ENCODE measurements around the gene EXOSC5. TPM values are rescaled to one million over a fixed set of nuclear protein-coding genes. Genes with fewer than 3 reads are reported as not detected.

The EXOSC5 gene
- total and polyA plus RNA-seq, 2 of the 13 experiments (the other 11 are each of a cell fraction or from before 2014, with no cell fraction given) = 24.1 to 26.5 TPM

DNA sequence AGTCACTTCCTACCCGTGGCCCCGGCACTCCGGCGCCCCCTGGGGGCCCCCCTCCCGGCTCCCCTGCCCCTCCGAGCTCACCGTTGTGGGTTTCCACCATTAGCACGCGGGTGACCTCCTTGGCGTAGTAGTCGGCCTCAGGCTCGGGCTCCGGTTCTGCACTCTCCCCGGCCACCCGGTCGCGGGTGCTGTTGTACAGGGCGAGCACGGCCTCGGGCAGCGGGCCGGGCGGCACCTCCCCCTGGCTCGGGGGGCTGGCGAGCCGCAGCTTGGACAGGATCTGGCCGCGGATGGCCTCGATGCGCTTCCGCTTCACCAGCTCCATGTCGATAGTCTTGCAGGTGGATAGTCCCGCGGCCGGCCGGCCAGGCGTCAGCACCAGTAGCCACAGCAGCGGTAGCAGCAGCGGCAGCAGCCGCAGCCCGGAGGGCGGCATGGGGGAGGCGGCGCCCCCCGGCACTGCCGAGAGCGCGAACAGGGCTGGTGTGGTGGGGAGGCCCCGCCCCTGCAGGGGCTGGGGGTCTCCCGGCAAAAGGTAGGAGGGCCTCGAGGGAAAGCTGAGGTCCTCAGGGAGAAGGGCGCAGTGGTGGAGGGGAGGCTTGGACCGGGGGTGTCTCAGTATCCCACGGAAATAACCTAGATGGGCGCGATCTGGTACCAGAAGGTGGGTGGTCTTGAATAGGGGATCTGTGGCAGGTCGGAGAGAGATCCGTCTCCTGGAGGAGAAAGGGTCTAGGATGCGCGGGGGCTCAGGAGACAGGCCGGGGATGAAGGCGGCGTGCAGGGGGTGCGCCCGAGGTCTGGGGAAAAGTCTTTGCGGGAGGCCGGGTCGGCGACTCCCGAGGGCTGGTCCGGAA is 44.3 kb downstream of the EXOSC5 start (continued):
- TF ChIP-seq, protein P1, sequence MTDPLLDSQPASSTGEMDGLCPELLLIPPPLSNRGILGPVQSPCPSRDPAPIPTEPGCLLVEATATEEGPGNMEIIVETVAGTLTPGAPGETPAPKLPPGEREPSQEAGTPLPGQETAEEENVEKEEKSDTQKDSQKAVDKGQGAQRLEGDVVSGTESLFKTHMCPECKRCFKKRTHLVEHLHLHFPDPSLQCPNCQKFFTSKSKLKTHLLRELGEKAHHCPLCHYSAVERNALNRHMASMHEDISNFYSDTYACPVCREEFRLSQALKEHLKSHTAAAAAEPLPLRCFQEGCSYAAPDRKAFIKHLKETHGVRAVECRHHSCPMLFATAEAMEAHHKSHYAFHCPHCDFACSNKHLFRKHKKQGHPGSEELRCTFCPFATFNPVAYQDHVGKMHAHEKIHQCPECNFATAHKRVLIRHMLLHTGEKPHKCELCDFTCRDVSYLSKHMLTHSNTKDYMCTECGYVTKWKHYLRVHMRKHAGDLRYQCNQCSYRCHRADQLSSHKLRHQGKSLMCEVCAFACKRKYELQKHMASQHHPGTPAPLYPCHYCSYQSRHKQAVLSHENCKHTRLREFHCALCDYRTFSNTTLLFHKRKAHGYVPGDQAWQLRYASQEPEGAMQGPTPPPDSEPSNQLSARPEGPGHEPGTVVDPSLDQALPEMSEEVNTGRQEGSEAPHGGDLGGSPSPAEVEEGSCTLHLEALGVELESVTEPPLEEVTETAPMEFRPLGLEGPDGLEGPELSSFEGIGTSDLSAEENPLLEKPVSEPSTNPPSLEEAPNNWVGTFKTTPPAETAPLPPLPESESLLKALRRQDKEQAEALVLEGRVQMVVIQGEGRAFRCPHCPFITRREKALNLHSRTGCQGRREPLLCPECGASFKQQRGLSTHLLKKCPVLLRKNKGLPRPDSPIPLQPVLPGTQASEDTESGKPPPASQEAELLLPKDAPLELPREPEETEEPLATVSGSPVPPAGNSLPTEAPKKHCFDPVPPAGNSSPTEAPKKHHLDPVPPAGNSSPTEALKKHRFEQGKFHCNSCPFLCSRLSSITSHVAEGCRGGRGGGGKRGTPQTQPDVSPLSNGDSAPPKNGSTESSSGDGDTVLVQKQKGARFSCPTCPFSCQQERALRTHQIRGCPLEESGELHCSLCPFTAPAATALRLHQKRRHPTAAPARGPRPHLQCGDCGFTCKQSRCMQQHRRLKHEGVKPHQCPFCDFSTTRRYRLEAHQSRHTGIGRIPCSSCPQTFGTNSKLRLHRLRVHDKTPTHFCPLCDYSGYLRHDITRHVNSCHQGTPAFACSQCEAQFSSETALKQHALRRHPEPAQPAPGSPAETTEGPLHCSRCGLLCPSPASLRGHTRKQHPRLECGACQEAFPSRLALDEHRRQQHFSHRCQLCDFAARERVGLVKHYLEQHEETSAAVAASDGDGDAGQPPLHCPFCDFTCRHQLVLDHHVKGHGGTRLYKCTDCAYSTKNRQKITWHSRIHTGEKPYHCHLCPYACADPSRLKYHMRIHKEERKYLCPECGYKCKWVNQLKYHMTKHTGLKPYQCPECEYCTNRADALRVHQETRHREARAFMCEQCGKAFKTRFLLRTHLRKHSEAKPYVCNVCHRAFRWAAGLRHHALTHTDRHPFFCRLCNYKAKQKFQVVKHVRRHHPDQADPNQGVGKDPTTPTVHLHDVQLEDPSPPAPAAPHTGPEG (CRISPR knock-in tag; IDR thresholded peaks at IDR 0.05) = peak; percentile 75; the same call in 1 of the 2 replicates
- no peak for TF ChIP-seq GATAD1 (CRISPR knock-in tag; IDR thresholded peaks at IDR 0.05)
- no peak for TF ChIP-seq NCOA5 (CRISPR knock-in tag; IDR thresholded peaks at IDR 0.05)
- TF ChIP-seq SOX5 (CRISPR knock-in tag; IDR thresholded peaks at IDR 0.05; ENCODE audit: borderline replicate concordance) = no peak
- TF ChIP-seq NFE2L2 (IDR thresholded peaks at IDR 0.05; ENCODE audit: low read length) = no peak
- TF ChIP-seq, protein P2, sequence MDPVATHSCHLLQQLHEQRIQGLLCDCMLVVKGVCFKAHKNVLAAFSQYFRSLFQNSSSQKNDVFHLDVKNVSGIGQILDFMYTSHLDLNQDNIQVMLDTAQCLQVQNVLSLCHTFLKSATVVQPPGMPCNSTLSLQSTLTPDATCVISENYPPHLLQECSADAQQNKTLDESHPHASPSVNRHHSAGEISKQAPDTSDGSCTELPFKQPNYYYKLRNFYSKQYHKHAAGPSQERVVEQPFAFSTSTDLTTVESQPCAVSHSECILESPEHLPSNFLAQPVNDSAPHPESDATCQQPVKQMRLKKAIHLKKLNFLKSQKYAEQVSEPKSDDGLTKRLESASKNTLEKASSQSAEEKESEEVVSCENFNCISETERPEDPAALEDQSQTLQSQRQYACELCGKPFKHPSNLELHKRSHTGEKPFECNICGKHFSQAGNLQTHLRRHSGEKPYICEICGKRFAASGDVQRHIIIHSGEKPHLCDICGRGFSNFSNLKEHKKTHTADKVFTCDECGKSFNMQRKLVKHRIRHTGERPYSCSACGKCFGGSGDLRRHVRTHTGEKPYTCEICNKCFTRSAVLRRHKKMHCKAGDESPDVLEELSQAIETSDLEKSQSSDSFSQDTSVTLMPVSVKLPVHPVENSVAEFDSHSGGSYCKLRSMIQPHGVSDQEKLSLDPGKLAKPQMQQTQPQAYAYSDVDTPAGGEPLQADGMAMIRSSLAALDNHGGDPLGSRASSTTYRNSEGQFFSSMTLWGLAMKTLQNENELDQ (CRISPR knock-in tag; IDR thresholded peaks at IDR 0.05; ENCODE audit: borderline replicate concordance) = no peak
- no peak for TF ChIP-seq SMYD3 (CRISPR knock-in tag; IDR thresholded peaks at IDR 0.05)
- TF ChIP-seq YEATS2 (CRISPR knock-in tag; IDR thresholded peaks at IDR 0.05; ENCODE audit: borderline replicate concordance) = peak; percentile 35; the same call in 1 of the 2 replicates
- TF ChIP-seq, protein P3, sequence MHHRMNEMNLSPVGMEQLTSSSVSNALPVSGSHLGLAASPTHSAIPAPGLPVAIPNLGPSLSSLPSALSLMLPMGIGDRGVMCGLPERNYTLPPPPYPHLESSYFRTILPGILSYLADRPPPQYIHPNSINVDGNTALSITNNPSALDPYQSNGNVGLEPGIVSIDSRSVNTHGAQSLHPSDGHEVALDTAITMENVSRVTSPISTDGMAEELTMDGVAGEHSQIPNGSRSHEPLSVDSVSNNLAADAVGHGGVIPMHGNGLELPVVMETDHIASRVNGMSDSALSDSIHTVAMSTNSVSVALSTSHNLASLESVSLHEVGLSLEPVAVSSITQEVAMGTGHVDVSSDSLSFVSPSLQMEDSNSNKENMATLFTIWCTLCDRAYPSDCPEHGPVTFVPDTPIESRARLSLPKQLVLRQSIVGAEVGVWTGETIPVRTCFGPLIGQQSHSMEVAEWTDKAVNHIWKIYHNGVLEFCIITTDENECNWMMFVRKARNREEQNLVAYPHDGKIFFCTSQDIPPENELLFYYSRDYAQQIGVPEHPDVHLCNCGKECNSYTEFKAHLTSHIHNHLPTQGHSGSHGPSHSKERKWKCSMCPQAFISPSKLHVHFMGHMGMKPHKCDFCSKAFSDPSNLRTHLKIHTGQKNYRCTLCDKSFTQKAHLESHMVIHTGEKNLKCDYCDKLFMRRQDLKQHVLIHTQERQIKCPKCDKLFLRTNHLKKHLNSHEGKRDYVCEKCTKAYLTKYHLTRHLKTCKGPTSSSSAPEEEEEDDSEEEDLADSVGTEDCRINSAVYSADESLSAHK (CRISPR knock-in tag; IDR thresholded peaks at IDR 0.05; ENCODE audit: borderline replicate concordance) = no peak
- no peak for TF ChIP-seq MLLT10 (CRISPR knock-in tag; IDR thresholded peaks at IDR 0.05)
- TF ChIP-seq, protein P4, sequence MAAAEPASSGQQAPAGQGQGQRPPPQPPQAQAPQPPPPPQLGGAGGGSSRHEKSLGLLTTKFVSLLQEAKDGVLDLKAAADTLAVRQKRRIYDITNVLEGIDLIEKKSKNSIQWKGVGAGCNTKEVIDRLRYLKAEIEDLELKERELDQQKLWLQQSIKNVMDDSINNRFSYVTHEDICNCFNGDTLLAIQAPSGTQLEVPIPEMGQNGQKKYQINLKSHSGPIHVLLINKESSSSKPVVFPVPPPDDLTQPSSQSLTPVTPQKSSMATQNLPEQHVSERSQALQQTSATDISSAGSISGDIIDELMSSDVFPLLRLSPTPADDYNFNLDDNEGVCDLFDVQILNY (CRISPR knock-in tag; conservative IDR thresholded peaks at IDR 0.05) = no peak
- TF ChIP-seq PCBP1 (IDR thresholded peaks at IDR 0.05; ENCODE audit: borderline replicate concordance, low read depth, low read length) = no peak
- 0 out of 2 replicates have a peak, but pooled peaks have one; percentile 7 for TF ChIP-seq HDAC1 (CRISPR knock-in tag; IDR thresholded peaks at IDR 0.05)
- TF ChIP-seq TCF12 (IDR thresholded peaks at IDR 0.05) = no peak
- TF ChIP-seq TCF12 (CRISPR knock-in tag; IDR thresholded peaks at IDR 0.05) = no peak
- TF ChIP-seq KDM4B (CRISPR knock-in tag; IDR thresholded peaks at IDR 0.05) = no peak
- no peak for TF ChIP-seq TRIM24 (CRISPR knock-in tag; IDR thresholded peaks at IDR 0.05)
- TF ChIP-seq JDP2 (CRISPR knock-in tag; IDR thresholded peaks at IDR 0.05; ENCODE audit: borderline replicate concordance) = no peak
